Measurements from ENCODE around the gene HSDL1.

The HSDL1 gene

DNA sequence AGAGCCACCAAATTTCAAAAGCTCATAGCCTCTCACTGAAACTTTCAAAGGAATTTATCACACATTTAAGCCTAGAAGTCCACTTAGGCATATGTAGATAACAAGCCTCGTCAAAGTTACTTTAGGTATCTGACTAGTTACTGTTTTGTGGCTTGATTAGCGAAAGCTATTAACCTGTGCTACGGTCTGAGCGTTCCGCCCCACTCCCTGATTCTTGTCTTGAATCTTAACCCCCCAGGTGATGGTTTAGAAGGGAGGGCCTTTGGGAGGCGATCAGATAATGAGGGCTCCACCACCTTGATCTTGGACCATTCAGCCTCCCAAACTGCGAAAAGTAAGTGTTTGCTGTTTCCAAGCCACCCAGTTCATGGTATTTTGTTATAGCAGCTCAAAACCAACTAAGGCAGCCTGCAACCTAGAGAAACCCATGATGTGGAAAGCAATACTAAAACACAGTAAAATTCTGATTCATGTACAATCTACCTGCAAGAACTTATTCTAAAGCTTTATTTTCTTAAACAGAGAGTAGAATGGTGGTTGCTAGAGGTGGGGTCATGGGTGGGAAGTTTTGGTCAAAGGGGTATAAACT lies 7.1 kb downstream of the HSDL1 start:
- H4K20me1 ChIP-seq (ENCODE audit: insufficient read depth, low read length) = peaks cover 51% of the 10 kb centered on the region
- H3K4me1 ChIP-seq (ENCODE audit: insufficient read depth, low read length) = peaks cover 70% of the 10 kb centered on the region
- TF ChIP-seq, protein P1, sequence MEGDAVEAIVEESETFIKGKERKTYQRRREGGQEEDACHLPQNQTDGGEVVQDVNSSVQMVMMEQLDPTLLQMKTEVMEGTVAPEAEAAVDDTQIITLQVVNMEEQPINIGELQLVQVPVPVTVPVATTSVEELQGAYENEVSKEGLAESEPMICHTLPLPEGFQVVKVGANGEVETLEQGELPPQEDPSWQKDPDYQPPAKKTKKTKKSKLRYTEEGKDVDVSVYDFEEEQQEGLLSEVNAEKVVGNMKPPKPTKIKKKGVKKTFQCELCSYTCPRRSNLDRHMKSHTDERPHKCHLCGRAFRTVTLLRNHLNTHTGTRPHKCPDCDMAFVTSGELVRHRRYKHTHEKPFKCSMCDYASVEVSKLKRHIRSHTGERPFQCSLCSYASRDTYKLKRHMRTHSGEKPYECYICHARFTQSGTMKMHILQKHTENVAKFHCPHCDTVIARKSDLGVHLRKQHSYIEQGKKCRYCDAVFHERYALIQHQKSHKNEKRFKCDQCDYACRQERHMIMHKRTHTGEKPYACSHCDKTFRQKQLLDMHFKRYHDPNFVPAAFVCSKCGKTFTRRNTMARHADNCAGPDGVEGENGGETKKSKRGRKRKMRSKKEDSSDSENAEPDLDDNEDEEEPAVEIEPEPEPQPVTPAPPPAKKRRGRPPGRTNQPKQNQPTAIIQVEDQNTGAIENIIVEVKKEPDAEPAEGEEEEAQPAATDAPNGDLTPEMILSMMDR (IDR thresholded peaks at IDR 0.05; ENCODE audit: borderline replicate concordance, extremely low read depth, low read length, poor library complexity, severe bottlenecking) = no peak
- TF ChIP-seq EZH2 (IDR thresholded peaks at IDR 0.05; ENCODE audit: borderline replicate concordance, low read depth, low read length, severe bottlenecking) = no peak
- no peak for ATAC-seq (ENCODE audit: insufficient read depth, low read depth)
- H3K36me3 ChIP-seq (ENCODE audit: insufficient read depth, low read length) = peaks cover 9% of the 10 kb centered on the region
- H3K4me2 ChIP-seq (ENCODE audit: insufficient read depth, low read length) = no peak overlapping the region
- H3K4me3 ChIP-seq (ENCODE audit: low read depth in 1 of 2, low read length in 2 of 2) = no peak overlapping the region
- H3K27ac ChIP-seq (ENCODE audit: low read length) = peak overlapping the region; percentile 57
- H3K9ac ChIP-seq (ENCODE audit: low read depth, low read length) = peak overlapping the region; percentile 4; the same call in 1 of the 2 replicates
- no peak overlapping the region for H2AFZ ChIP-seq (ENCODE audit: low read depth, low read length)
- H3K27me3 ChIP-seq (ENCODE audit: insufficient read depth, low read length, poor library complexity) = no peaks in the 10 kb centered on the region
- DNase-seq = no peak
- peaks cover 95% of the 10 kb centered on the region for H3K79me2 ChIP-seq (ENCODE audit: insufficient read depth, low read length)
- H3K9me3 ChIP-seq (ENCODE audit: insufficient read depth, low read length, severe bottlenecking) = no peaks in the 10 kb centered on the region

DNA sequence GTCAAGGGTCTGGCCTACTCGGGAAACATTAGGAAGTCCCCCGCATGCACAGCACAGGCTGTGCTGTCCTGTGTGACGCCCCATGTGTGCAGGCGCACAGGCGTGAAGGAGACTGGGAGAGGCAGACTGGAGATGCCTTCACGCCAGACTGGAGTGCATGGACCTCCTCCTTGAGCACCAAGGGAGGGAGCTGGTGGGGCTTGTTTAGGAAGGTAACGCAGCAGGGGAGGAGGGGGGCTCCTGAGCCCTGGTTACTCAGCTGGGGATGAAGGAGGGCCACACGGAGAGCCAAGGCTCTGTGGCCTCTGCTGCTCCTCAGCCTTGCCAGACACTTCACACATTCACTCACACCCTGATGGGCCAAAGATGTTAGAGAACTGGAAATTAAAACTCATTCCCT lies 7.7 kb downstream of the HSDL1 start:
- ATAC-seq (ENCODE audit: insufficient read depth, low read depth) (no peak), DNase-seq (no peak)
- no peak overlapping the region for H3K4me3 ChIP-seq (ENCODE audit: low read depth in 1 of 2, low read length in 2 of 2)
- no peaks in the 10 kb centered on the region for H3K27me3 ChIP-seq (ENCODE audit: insufficient read depth, low read length, poor library complexity)
- H3K36me3 ChIP-seq (ENCODE audit: insufficient read depth, low read length) = peaks cover 13% of the 10 kb centered on the region
- no peak overlapping the region for H3K4me2 ChIP-seq (ENCODE audit: insufficient read depth, low read length)
- peaks cover 57% of the 10 kb centered on the region for H4K20me1 ChIP-seq (ENCODE audit: insufficient read depth, low read length)
- H3K79me2 ChIP-seq (ENCODE audit: insufficient read depth, low read length) = peaks cover 95% of the 10 kb centered on the region
- H3K4me1 ChIP-seq (ENCODE audit: insufficient read depth, low read length) = peaks cover 65% of the 10 kb centered on the region
- TF ChIP-seq, protein P1 (IDR thresholded peaks at IDR 0.05; ENCODE audit: borderline replicate concordance, extremely low read depth, low read length, poor library complexity, severe bottlenecking) = no peak
- TF ChIP-seq EZH2 (IDR thresholded peaks at IDR 0.05; ENCODE audit: borderline replicate concordance, low read depth, low read length, severe bottlenecking) = no peak
- peak overlapping the region; percentile 57 for H3K27ac ChIP-seq (ENCODE audit: low read length)
- no peak overlapping the region for H3K9ac ChIP-seq (ENCODE audit: low read depth, low read length)
- H3K9me3 ChIP-seq (ENCODE audit: insufficient read depth, low read length, severe bottlenecking) = no peaks in the 10 kb centered on the region
- no peak overlapping the region for H2AFZ ChIP-seq (ENCODE audit: low read depth, low read length)

DNA sequence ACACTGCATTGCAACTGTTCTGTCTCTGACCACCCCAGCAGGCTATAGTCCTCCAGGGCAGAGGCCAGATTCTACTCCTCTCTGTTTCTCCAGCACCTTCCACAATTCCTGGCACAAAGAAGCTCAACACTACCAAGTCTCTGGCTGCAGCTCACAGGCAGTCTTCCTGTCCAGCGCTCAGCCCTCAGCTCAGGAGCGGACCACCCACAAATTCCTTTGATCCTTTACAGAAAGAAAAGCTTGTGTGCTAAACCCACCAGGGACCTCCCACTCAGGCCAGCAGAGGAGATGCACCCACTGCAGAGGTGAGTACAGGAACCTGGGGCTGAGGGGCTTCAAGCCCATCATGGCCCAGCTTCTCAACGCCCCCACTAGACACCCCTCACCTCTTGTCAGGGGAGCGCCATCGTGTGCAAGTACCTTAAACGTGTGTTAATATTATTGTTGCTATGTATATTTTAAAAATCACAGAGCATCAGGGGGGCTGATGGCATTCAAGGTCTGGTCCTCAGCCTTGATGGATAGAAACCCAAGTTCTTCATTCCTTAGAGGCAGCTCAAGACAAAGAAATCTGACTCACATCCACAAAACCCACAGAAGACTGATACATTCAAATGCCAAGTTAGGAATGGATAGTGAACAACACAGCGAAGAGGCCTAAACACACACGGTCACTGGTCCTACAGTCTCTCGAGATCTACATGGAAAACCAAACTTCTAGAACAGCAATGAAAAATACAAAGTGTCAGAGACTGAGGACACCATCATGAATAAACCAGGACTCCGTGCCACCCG lies 8.4 kb downstream of the HSDL1 start:
- peaks cover 57% of the 10 kb centered on the region for H4K20me1 ChIP-seq (ENCODE audit: insufficient read depth, low read length)
- H3K36me3 ChIP-seq (ENCODE audit: insufficient read depth, low read length) = peaks cover 13% of the 10 kb centered on the region
- no peaks in the 10 kb centered on the region for H3K27me3 ChIP-seq (ENCODE audit: insufficient read depth, low read length, poor library complexity)
- H3K4me2 ChIP-seq (ENCODE audit: insufficient read depth, low read length) = no peak overlapping the region
- no peak overlapping the region for H3K4me3 ChIP-seq (ENCODE audit: low read depth in 1 of 2, low read length in 2 of 2)
- H3K4me1 ChIP-seq (ENCODE audit: insufficient read depth, low read length) = peaks cover 58% of the 10 kb centered on the region
- no peak for ATAC-seq (ENCODE audit: insufficient read depth, low read depth)
- H3K27ac ChIP-seq (ENCODE audit: low read length) = peak overlapping the region; percentile 59
- peaks cover 93% of the 10 kb centered on the region for H3K79me2 ChIP-seq (ENCODE audit: insufficient read depth, low read length)
- DNase-seq = no peak
- no peaks in the 10 kb centered on the region for H3K9me3 ChIP-seq (ENCODE audit: insufficient read depth, low read length, severe bottlenecking)
- H3K9ac ChIP-seq (ENCODE audit: low read depth, low read length) = no peak overlapping the region
- no peak overlapping the region for H2AFZ ChIP-seq (ENCODE audit: low read depth, low read length)
- TF ChIP-seq EZH2 (IDR thresholded peaks at IDR 0.05; ENCODE audit: borderline replicate concordance, low read depth, low read length, severe bottlenecking) = no peak
- TF ChIP-seq, protein P1 (IDR thresholded peaks at IDR 0.05; ENCODE audit: borderline replicate concordance, extremely low read depth, low read length, poor library complexity, severe bottlenecking) = no peak
